Glutamatergic neuron (in vitro differentiated cells): ENCODE measurements around the gene SPATA12. TPM values are rescaled to one million over a fixed set of nuclear protein-coding genes. Genes with fewer than 3 reads are reported as not detected.

Experiments used
- DNase-seq: peaks from one replicate; pipeline ENCODE4 v3.0.0; 2022
- H3K27ac Mint-ChIP-seq: one replicate; pipeline ENCODE4 v1.8.0; 2020; ENCODE audit warnings: mild to moderate bottlenecking, mixed read lengths, inconsistent platforms; ENCODE audit not compliant: unreplicated experiment
- H3K27me3 Mint-ChIP-seq: one replicate; pipeline ENCODE4 v1.8.0; 2020; ENCODE audit warnings: mild to moderate bottlenecking, moderate library complexity, mixed read lengths, inconsistent platforms; ENCODE audit not compliant: unreplicated experiment
- H3K36me3 Mint-ChIP-seq: one replicate; pipeline ENCODE4 v1.8.0; 2020; ENCODE audit warnings: mild to moderate bottlenecking, mixed read lengths, inconsistent platforms; ENCODE audit not compliant: unreplicated experiment
- H3K4me1 Mint-ChIP-seq: one replicate; pipeline ENCODE4 v1.8.0; 2020; ENCODE audit warnings: mild to moderate bottlenecking, low read depth, mixed read lengths, inconsistent platforms; ENCODE audit not compliant: unreplicated experiment
- H3K4me3 Mint-ChIP-seq: one replicate; pipeline ENCODE4 v1.8.0; 2020; ENCODE audit warnings: mild to moderate bottlenecking, mixed read lengths, inconsistent platforms; ENCODE audit not compliant: unreplicated experiment
- H3K9me3 Mint-ChIP-seq: one replicate; pipeline ENCODE4 v1.8.0; 2020; ENCODE audit warnings: mild to moderate bottlenecking, moderate library complexity, mixed read lengths, inconsistent platforms; ENCODE audit not compliant: unreplicated experiment
- total RNA-seq: library from RNA; stranded (reverse); fragmentation: NEBNext Ultra II Directional; extraction: Animal tissue kit (Norgen Biotek cat#: 25700); gene quantifications from one replicate; pipeline ENCODE4 v1.2.1, GENCODE V29; 2021; ENCODE audit not compliant: unreplicated experiment
- TF ChIP-seq, protein P1 (sequence below): fragments of 200-600 bp; sonication (generic); IDR thresholded peaks from one replicate; pipeline ENCODE4 v1.5.0; 2021; ENCODE audit not compliant: partially characterized antibody, unreplicated experiment

SPATA12 gene
- total RNA-seq, 1 donor from 2014 or later, result not detected

DNA sequence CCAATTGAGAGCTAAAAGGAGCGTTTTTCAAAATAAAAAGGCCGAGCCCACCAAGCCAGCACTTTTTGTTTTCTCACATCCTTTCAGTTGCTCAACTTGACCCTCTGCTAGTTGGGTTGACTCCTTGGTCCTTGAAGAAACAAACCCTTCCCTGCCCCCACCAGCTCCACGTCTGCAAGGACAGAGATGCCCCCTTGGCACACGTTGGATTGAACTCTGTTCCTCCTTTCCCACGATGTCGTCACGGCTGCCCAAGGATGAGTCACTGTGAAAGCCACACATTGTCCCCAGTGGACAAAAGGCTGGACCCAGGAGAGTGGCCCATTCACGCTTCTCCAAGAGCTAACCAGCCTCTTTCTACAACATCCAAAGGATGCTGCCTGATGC, 43.0 kb upstream of the SPATA12 start:
- Mint-ChIP-seq H3K36me3 (no peaks in the 10 kb centered on the region), H3K4me1 (peaks cover 4% of the 10 kb centered on the region), H3K4me3 (no peak overlapping the region), H3K27me3 (no peaks in the 10 kb centered on the region), H3K27ac (no peak overlapping the region), H3K9me3 (no peaks in the 10 kb centered on the region)
- TF ChIP-seq, protein P1, sequence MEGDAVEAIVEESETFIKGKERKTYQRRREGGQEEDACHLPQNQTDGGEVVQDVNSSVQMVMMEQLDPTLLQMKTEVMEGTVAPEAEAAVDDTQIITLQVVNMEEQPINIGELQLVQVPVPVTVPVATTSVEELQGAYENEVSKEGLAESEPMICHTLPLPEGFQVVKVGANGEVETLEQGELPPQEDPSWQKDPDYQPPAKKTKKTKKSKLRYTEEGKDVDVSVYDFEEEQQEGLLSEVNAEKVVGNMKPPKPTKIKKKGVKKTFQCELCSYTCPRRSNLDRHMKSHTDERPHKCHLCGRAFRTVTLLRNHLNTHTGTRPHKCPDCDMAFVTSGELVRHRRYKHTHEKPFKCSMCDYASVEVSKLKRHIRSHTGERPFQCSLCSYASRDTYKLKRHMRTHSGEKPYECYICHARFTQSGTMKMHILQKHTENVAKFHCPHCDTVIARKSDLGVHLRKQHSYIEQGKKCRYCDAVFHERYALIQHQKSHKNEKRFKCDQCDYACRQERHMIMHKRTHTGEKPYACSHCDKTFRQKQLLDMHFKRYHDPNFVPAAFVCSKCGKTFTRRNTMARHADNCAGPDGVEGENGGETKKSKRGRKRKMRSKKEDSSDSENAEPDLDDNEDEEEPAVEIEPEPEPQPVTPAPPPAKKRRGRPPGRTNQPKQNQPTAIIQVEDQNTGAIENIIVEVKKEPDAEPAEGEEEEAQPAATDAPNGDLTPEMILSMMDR, result no peak
- DNase-seq, result no peak

- Mint-ChIP-seq H3K27me3 (no peaks in the 10 kb centered on the region), H3K9me3 (no peaks in the 10 kb centered on the region), H3K4me1 (peaks cover 8% of the 10 kb centered on the region), H3K4me3 (no peak overlapping the region), H3K27ac (no peak overlapping the region), H3K36me3 (peaks cover 3% of the 10 kb centered on the region)
- DNase-seq, result no peak
- TF ChIP-seq, protein P1, result no peak
Observed at GRCh38 chr3:57018246-57018645, 42.2 kb upstream of the SPATA12 start.

GRCh38 chr3:57019057-57019456, 41.4 kb upstream of the SPATA12 start:
- H3K27ac Mint-ChIP-seq, result no peak overlapping the region
- TF ChIP-seq, protein P1, result no peak
- H3K36me3 Mint-ChIP-seq, result peaks cover 3% of the 10 kb centered on the region
- no peaks in the 10 kb centered on the region for H3K27me3 Mint-ChIP-seq
- peaks cover 13% of the 10 kb centered on the region for H3K4me1 Mint-ChIP-seq
- DNase-seq, result no peak
- no peaks in the 10 kb centered on the region for H3K9me3 Mint-ChIP-seq
- H3K4me3 Mint-ChIP-seq, result no peak overlapping the region

DNA sequence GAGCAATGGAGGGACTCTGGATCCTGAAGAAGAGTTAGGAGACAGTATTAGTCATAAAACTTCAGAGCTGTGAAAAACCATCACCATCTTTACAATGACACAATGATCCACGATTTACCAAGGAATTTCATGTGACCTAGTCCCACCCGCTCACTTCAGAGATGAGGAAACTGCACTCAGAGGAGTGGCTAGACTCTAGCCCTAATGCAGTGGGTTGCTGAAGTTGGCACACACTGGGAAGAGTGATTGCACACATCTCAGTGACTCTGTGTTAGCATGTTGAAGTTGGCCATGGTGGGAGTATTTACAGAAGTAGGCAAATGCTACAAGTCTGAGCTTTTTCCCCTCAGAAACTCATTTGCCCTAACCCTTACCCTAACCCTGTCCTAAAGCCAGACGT, 35.2 kb upstream of the SPATA12 start:
- H3K4me3 Mint-ChIP-seq, result no peak overlapping the region
- no peaks in the 10 kb centered on the region for H3K9me3 Mint-ChIP-seq
- H3K4me1 Mint-ChIP-seq, result peaks cover 10% of the 10 kb centered on the region

DNA sequence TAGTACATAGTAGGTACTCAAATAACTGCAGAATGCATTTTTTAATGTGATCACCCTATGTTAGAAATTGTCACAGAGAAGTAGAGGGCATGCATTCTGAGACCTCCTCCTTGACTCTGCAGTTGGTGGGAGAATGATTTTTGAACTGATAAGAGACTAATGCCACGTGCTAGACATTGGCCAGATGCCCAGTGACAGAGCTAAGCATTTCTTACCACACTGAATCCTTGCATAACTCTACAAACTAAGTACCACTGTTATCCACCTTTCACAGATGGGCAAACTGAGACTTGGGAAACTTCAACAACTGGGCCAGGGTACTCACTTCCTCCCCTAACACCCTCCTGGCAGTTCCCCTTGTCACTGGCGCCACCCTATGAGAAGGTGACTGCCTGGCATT, 33.5 kb upstream of the SPATA12 start:
- peaks cover 10% of the 10 kb centered on the region for H3K4me1 Mint-ChIP-seq
- H3K4me3 Mint-ChIP-seq, result no peak overlapping the region
- peaks cover 3% of the 10 kb centered on the region for H3K36me3 Mint-ChIP-seq
- H3K27me3 Mint-ChIP-seq, result no peaks in the 10 kb centered on the region
- H3K9me3 Mint-ChIP-seq, result no peaks in the 10 kb centered on the region
- TF ChIP-seq, protein P1, result no peak
- H3K27ac Mint-ChIP-seq, result no peak overlapping the region
- DNase-seq, result no peak

More for the DNA sequence above, 35.2 kb upstream of the SPATA12 start:
- Mint-ChIP-seq H3K27ac (no peak overlapping the region), H3K36me3 (peaks cover 3% of the 10 kb centered on the region), H3K27me3 (no peaks in the 10 kb centered on the region)
- TF ChIP-seq, protein P1, result no peak
- no peak for DNase-seq
